H1 (cell line): ENCODE data around the gene THBS1. TPM values are rescaled to one million over a fixed set of nuclear protein-coding genes. Genes with fewer than 3 reads are reported as not detected.

ENCODE experiments used
- CTCF ChIA-PET: fragments of 300-600 bp; sonication (Branson Sonifier 250); formaldehyde crosslinking; loops from one replicate; lab custom pipeline; 2021; ENCODE audit not compliant: partially characterized antibody; lab: Charles Lee
- POLR2A ChIA-PET: fragments of 300-600 bp; sonication (Branson Sonifier 250); formaldehyde crosslinking; loops from one replicate; lab custom pipeline; 2021; ENCODE audit warnings: inconsistent platforms; ENCODE audit not compliant: partially characterized antibody; lab: Charles Lee
- DNase-seq, 2 experiments: peaks; one replicate each; pipeline versions ENCODE4 v3.0.0 to v3.0.0-alpha.2; 2010 to 2022; ENCODE audit warnings: low spot score in 2 of 2, low read depth in 1 of 2, mixed read lengths in 1 of 2
- FAIRE-seq: peaks from 2 replicates; lab custom pipeline; 2011; peaks lifted over from hg19 to GRCh38; lab: Jason Lieb, UNC
- H2AFZ ChIP-seq: 2 replicates; pipeline ENCODE4 v1.8.1; 2012; ENCODE audit warnings: low read length, inconsistent platforms
- H2AK5ac ChIP-seq: 2 replicates; pipeline ENCODE4 v1.6.1; 2013; ENCODE audit warnings: low read depth, low read length
- H2BK120ac ChIP-seq: replicated peaks from 2 replicates; pipeline ENCODE3; 2013; ENCODE audit warnings: low read depth, low read length, inconsistent platforms
- H2BK12ac ChIP-seq: 2 replicates; pipeline ENCODE4 v1.6.1; 2013; ENCODE audit warnings: low read depth, low read length
- H2BK15ac ChIP-seq: 2 replicates; pipeline ENCODE4 v1.6.1; 2013; ENCODE audit warnings: low read length
- H2BK20ac ChIP-seq: 2 replicates; pipeline ENCODE4 v1.6.1; 2013; ENCODE audit warnings: low read length
- H2BK5ac ChIP-seq: 2 replicates; pipeline ENCODE4 v1.6.1; 2013; ENCODE audit warnings: low read depth, low read length
- H3K14ac ChIP-seq: 2 replicates; pipeline ENCODE4 v1.6.1; 2013; ENCODE audit warnings: inconsistent platforms; ENCODE audit not compliant: insufficient read length
- H3K18ac ChIP-seq: 2 replicates; pipeline ENCODE4 v1.6.1; 2013; ENCODE audit warnings: low read length; ENCODE audit errors: extremely low read depth
- H3K23ac ChIP-seq: 2 replicates; pipeline ENCODE4 v1.6.1; 2013; ENCODE audit warnings: inconsistent platforms; ENCODE audit not compliant: insufficient read length
- H3K23me2 ChIP-seq: 2 replicates; pipeline ENCODE4 v1.6.1; 2013; ENCODE audit warnings: low read depth, low read length
- H3K27ac ChIP-seq: 2 replicates; pipeline ENCODE4 v1.6.1; 2011; ENCODE audit warnings: low read depth, low read length, inconsistent platforms
- H3K27me3 ChIP-seq, 4 experiments: replicated peaks in 1 of 4; 1 replicate in 1 of 4; 2 replicates in 3 of 4; pipeline versions ENCODE4 v1.6.1 to v1.8.1; 2011 to 2013; ENCODE audit warnings: low read length in 3 of 4, mild to moderate bottlenecking in 3 of 4, inconsistent platforms in 2 of 4, mixed read lengths in 2 of 4, moderate library complexity in 1 of 4; ENCODE audit not compliant: control insufficient read depth in 3 of 4, insufficient read depth in 3 of 4; ENCODE audit errors: extremely low read depth in 1 of 4
- H3K36me3 ChIP-seq, 4 experiments: 2 replicates each; pipeline versions ENCODE4 v1.6.1 to v1.8.1; 2011 to 2013; ENCODE audit warnings: mild to moderate bottlenecking in 4 of 4, low read length in 3 of 4, moderate library complexity in 2 of 4, control low read depth in 1 of 4, inconsistent platforms in 1 of 4; ENCODE audit not compliant: insufficient read depth in 4 of 4, control insufficient read depth in 2 of 4
- H3K4ac ChIP-seq: replicated peaks from 2 replicates; pipeline ENCODE3; 2013; ENCODE audit warnings: low read length, low read depth, mixed read lengths, inconsistent platforms; ENCODE audit not compliant: insufficient read length
- H3K4me1 ChIP-seq, 4 experiments: replicated peaks in 1 of 4; 1 replicate in 1 of 4; 2 replicates in 3 of 4; pipeline versions ENCODE4 v1.6.1 to v1.8.1; 2011 to 2013; ENCODE audit warnings: low read length in 3 of 4, inconsistent platforms in 2 of 4, mixed read lengths in 1 of 4; ENCODE audit not compliant: insufficient read depth in 4 of 4, control insufficient read depth in 3 of 4
- H3K4me2 ChIP-seq, 2 experiments: 2 replicates each; pipeline versions ENCODE4 v1.6.1 to v1.8.1; 2011 to 2013; ENCODE audit warnings: low read depth in 2 of 2, low read length in 2 of 2, control low read depth in 1 of 2, inconsistent platforms in 1 of 2, mild to moderate bottlenecking in 1 of 2; ENCODE audit not compliant: insufficient read depth in 1 of 2
- H3K4me3 ChIP-seq, 4 experiments: fragments of 200-600, 300-600 bp in 1 of 4; sonication (generic), shearing (Covaris generic), sonication (Bioruptor Twin) in 1 of 4; 2 replicates each; pipeline versions ENCODE4 v1.5.1 to v1.8.1; 2011 to 2016; ENCODE audit warnings: low read length in 4 of 4, low read depth in 3 of 4, control low read depth in 2 of 4, inconsistent platforms in 2 of 4, mild to moderate bottlenecking in 2 of 4, mixed read lengths in 1 of 4, moderate library complexity in 1 of 4; ENCODE audit not compliant: insufficient read depth in 2 of 4; ENCODE audit errors: extremely low read depth in 1 of 4
- H3K56ac ChIP-seq: replicated peaks from 2 replicates; pipeline ENCODE3; 2013; ENCODE audit warnings: low read depth, mild to moderate bottlenecking, mixed read lengths, low read length, inconsistent platforms; ENCODE audit not compliant: insufficient read length
- H3K79me1 ChIP-seq: 2 replicates; pipeline ENCODE4 v1.6.1; 2013; ENCODE audit warnings: low read depth, low read length, control low read depth
- H3K79me2 ChIP-seq, 2 experiments: 2 replicates each; pipeline versions ENCODE4 v1.6.1 to v1.8.1; 2012 to 2013; ENCODE audit warnings: low read length in 2 of 2, mild to moderate bottlenecking in 2 of 2, inconsistent platforms in 1 of 2; ENCODE audit not compliant: insufficient read depth in 2 of 2, control insufficient read depth in 1 of 2
- H3K9ac ChIP-seq, 4 experiments: replicated peaks in 1 of 4; 1 replicate in 1 of 4; 2 replicates in 3 of 4; pipeline versions ENCODE4 v1.6.1 to v1.8.1; 2011 to 2013; ENCODE audit warnings: low read depth in 3 of 4, low read length in 3 of 4, control low read depth in 2 of 4, mild to moderate bottlenecking in 2 of 4, moderate library complexity in 2 of 4, inconsistent platforms in 1 of 4; ENCODE audit errors: extremely low read depth in 1 of 4
- H3K9me3 ChIP-seq, 2 experiments: 2 replicates each; pipeline versions ENCODE4 v1.6.1 to v1.8.1; 2012 to 2013; ENCODE audit warnings: mild to moderate bottlenecking in 2 of 2, moderate library complexity in 2 of 2, control low read depth in 1 of 2, inconsistent platforms in 1 of 2, low read depth in 1 of 2, low read length in 1 of 2, mixed read lengths in 1 of 2; ENCODE audit not compliant: insufficient read depth in 2 of 2
- H4K20me1 ChIP-seq, 2 experiments: replicated peaks in 1 of 2; 2 replicates each; pipeline versions ENCODE3 to v1.8.1; 2011 to 2013; ENCODE audit warnings: inconsistent platforms in 2 of 2, low read length in 2 of 2, mild to moderate bottlenecking in 1 of 2; ENCODE audit not compliant: insufficient read depth in 2 of 2, control insufficient read depth in 1 of 2
- H4K5ac ChIP-seq: 2 replicates; pipeline ENCODE4 v1.6.1; 2013; ENCODE audit warnings: low read length, low read depth, mixed read lengths, inconsistent platforms; ENCODE audit not compliant: insufficient read length
- H4K8ac ChIP-seq: 2 replicates; pipeline ENCODE4 v1.8.0; 2013; ENCODE audit warnings: mild to moderate bottlenecking, moderate library complexity, low read length, inconsistent platforms; ENCODE audit not compliant: insufficient read depth; ENCODE audit errors: extremely low read depth
- H4K91ac ChIP-seq: replicated peaks from 2 replicates; pipeline ENCODE3; 2013; ENCODE audit warnings: low read length, mixed read lengths, inconsistent platforms; ENCODE audit not compliant: insufficient read length
- CTBP2 ChIP-seq: IDR thresholded peaks from 2 replicates; pipeline ENCODE4 v1.7.0; 2011; ENCODE audit warnings: borderline replicate concordance, mild to moderate bottlenecking, moderate library complexity, mixed read lengths, low read length; ENCODE audit not compliant: insufficient read depth, insufficient read length
- FOSL1 ChIP-seq: IDR thresholded peaks from 2 replicates; pipeline ENCODE4 v1.6.1; 2011; ENCODE audit warnings: mild to moderate bottlenecking, low read depth, low read length, moderate library complexity; ENCODE audit not compliant: insufficient read depth
- HDAC6 ChIP-seq: IDR thresholded peaks from one replicate; pipeline ENCODE4 v1.7.1; 2012; ENCODE audit warnings: low read depth, mild to moderate bottlenecking, inconsistent platforms, low read length, moderate library complexity
- JUN ChIP-seq: IDR thresholded peaks from 2 replicates; pipeline ENCODE4 v1.6.1; 2011; ENCODE audit warnings: low read depth, mild to moderate bottlenecking, improper control_type of control experiment, low read length
- RAD21 ChIP-seq, 2 experiments: IDR thresholded peaks in 1 of 2; conservative IDR thresholded peaks in 1 of 2; 2 replicates each; pipeline ENCODE4 v1.6.1; 2011; ENCODE audit warnings: low read depth in 2 of 2, low read length in 2 of 2, improper control_type of control experiment in 1 of 2, inconsistent platforms in 1 of 2, mild to moderate bottlenecking in 1 of 2, moderate library complexity in 1 of 2
- RXRA ChIP-seq: IDR thresholded peaks from 2 replicates; pipeline ENCODE4 v1.6.1; 2011; ENCODE audit warnings: low read depth, mild to moderate bottlenecking, low read length, moderate library complexity; ENCODE audit not compliant: insufficient read depth
- SP1 ChIP-seq: IDR thresholded peaks from 2 replicates; pipeline ENCODE4 v1.6.1; 2011; ENCODE audit warnings: low read depth, low read length
- WGBS, 2 experiments: shearing (Covaris generic) in 1 of 2; methylation state at CpG; one replicate each; pipeline versions ENCODE4 v1.1.6 to v1.1.7; 2013 to 2015; ENCODE audit warnings: low lambda C conversion rate in 2 of 2, mixed read lengths in 2 of 2, inconsistent platforms in 1 of 2, low coverage in 1 of 2, missing lambda C conversion rate in 1 of 2; ENCODE audit not compliant: insufficient replicate concordance in 2 of 2, insufficient coverage in 1 of 2, insufficient read length in 1 of 2; ENCODE audit errors: extremely low coverage in 1 of 2, missing lambda C conversion rate in 1 of 2; 5-methylcytosine and 5-hydroxymethylcytosine counted together
- polyA plus RNA-seq, 7 experiments: library from polyadenylated mRNA; depleted of rRNA in 3 of 7; stranded (reverse) in 5 of 7; unstranded in 2 of 7; fragments of >200 nt in 5 of 7; fragments of 200-250 nt in 2 of 7; gene quantifications; 1 replicate in 5 of 7; 2 replicates in 1 of 7; 4 replicates in 1 of 7; pipeline versions ENCODE4 v1.2.1 to v1.2.3, GENCODE V29; 2011 to 2013; ENCODE audit warnings: missing spikeins in 2 of 7, mixed read lengths in 2 of 7
- total RNA-seq: library from RNA; stranded (reverse); fragmentation: NEBNext Ultra II Directional; extraction: Animal tissue kit (Norgen Biotek cat#: 25700); gene quantifications from 2 replicates; pipeline ENCODE4 v1.2.1, GENCODE V29; 2021
- TF ChIP-seq, protein P1 (sequence below): IDR thresholded peaks from 2 replicates; pipeline ENCODE4 v1.6.1; 2012; ENCODE audit warnings: inconsistent platforms

The THBS1 gene
- total and polyA plus RNA-seq, 2 of the 8 experiments (the other 6 are each of a cell fraction or from before 2014, with no cell fraction given) = 10.3 to 63.3 TPM

DNA sequence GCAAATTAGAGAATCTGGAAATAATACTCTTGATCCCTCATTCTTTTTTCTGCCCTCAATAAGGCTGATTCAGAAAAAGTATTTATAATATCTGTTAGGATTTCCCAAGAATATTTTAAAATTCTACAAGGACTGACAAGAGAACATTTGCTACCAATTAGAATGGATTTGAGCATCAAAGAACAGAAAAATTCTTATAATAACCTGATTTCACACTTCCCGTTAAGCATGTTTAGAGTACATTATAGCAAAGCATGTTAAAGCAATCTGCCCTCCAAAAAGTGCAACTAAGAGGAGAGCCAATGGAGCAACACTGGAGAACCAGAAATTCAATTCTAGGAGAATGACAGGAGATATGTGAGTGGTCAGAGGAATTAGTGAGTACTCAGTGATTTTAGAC, 57.2 kb downstream of the THBS1 start:
- H3K27me3 ChIP-seq = no peaks in the 10 kb centered on the region
- no peaks in the 10 kb centered on the region for H3K79me2 ChIP-seq
- no peak overlapping the region for H2BK5ac ChIP-seq
- no peak overlapping the region for H3K4ac ChIP-seq
- CTCF ChIA-PET = interaction anchor here (1.5 kb wide), 1 partner anchor 12 kb away, joined by 4 read pairs; no protein-coding TSS in a partner anchor
- H3K23me2 ChIP-seq = no peaks in the 10 kb centered on the region
- H3K23ac ChIP-seq = no peak overlapping the region
- H2BK12ac ChIP-seq = no peak overlapping the region
- no peak overlapping the region for H3K4me2 ChIP-seq
- H3K36me3 ChIP-seq = no peaks in the 10 kb centered on the region
- no peak overlapping the region for H4K5ac ChIP-seq
- H4K8ac ChIP-seq = no peak overlapping the region
- H2BK20ac ChIP-seq = no peak overlapping the region
- WGBS, 2 experiments = 79% methylated on average over 1 of the region's 1 CpG; no CpG with 5 or more reads in 1 of the 2 experiments
- H3K56ac ChIP-seq = no peak overlapping the region
- no peak overlapping the region for H2AK5ac ChIP-seq
- no peak overlapping the region for H2AFZ ChIP-seq
- no peak overlapping the region for H2BK120ac ChIP-seq
- H3K9me3 ChIP-seq = no peaks in the 10 kb centered on the region
- POLR2A ChIA-PET = no interaction called here
- H3K79me1 ChIP-seq = no peaks in the 10 kb centered on the region
- peaks cover 0 to 7% (median 2%) of the 10 kb centered on the region in 4 experiments; a peak in 3 of 7 replicates for H3K4me1 ChIP-seq
- no peak overlapping the region for H3K14ac ChIP-seq
- H3K18ac ChIP-seq = no peak overlapping the region
- no peak for DNase-seq
- H4K91ac ChIP-seq = no peak overlapping the region
- H3K4me3 ChIP-seq = no peak overlapping the region
- no peak overlapping the region for H3K27ac ChIP-seq
- H2BK15ac ChIP-seq = no peak overlapping the region
- H4K20me1 ChIP-seq = no peaks in the 10 kb centered on the region
- H3K9ac ChIP-seq = no peak overlapping the region
- no peak for FAIRE-seq
- TF ChIP-seq RXRA = no peak
- TF ChIP-seq, protein P1, sequence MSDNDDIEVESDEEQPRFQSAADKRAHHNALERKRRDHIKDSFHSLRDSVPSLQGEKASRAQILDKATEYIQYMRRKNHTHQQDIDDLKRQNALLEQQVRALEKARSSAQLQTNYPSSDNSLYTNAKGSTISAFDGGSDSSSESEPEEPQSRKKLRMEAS = no peak
- no peak for TF ChIP-seq CTBP2
- no peak for TF ChIP-seq FOSL1
- no peak for TF ChIP-seq HDAC6
- no peak for TF ChIP-seq SP1
- no peak for TF ChIP-seq RAD21 (IDR thresholded peaks at IDR 0.05 in 1 of 2, conservative IDR thresholded peaks at IDR 0.05 in 1 of 2; ENCODE audit: low read depth in 2 of 2, low read length in 2 of 2)
- no peak for TF ChIP-seq JUN
